Stimulated activated naive CD8-positive, alpha-beta T cell treated with anti-CD3 and anti-CD28 coated beads, Interleukin-15, amount 100 ng/mL, for 72 hours (primary cell): ENCODE data around the gene EIF3L.

ENCODE experiments used
- ATAC-seq: fragments of 150-1000 bp; cut with Tn5 transposase; 2 replicates; pipeline ENCODE4 v1.10.0; 2021; ENCODE audit warnings: mild to moderate bottlenecking, moderate library complexity
- DNase-seq, 2 donors: peaks; one replicate each; pipeline ENCODE4 v3.0.0; 2021 to 2022
- H3K27ac Mint-ChIP-seq, 2 donors: one replicate each; pipeline ENCODE4 v1.8.0; 2022; ENCODE audit warnings: mild to moderate bottlenecking in 2 of 2, mixed read lengths in 2 of 2, moderate library complexity in 2 of 2
- H3K27me3 Mint-ChIP-seq: one replicate; pipeline ENCODE4 v1.8.0; 2022; ENCODE audit warnings: mixed read lengths
- H3K4me1 Mint-ChIP-seq: one replicate; pipeline ENCODE4 v1.8.0; 2022; ENCODE audit warnings: mild to moderate bottlenecking, mixed read lengths
- H3K4me3 Mint-ChIP-seq, 2 donors: one replicate each; pipeline ENCODE4 v1.8.0; 2022; ENCODE audit warnings: mild to moderate bottlenecking in 2 of 2, mixed read lengths in 2 of 2, moderate library complexity in 1 of 2
- H3K9me3 Mint-ChIP-seq, 2 donors: one replicate each; pipeline ENCODE4 v1.8.0; 2022; ENCODE audit warnings: mixed read lengths in 2 of 2

EIF3L gene

DNA sequence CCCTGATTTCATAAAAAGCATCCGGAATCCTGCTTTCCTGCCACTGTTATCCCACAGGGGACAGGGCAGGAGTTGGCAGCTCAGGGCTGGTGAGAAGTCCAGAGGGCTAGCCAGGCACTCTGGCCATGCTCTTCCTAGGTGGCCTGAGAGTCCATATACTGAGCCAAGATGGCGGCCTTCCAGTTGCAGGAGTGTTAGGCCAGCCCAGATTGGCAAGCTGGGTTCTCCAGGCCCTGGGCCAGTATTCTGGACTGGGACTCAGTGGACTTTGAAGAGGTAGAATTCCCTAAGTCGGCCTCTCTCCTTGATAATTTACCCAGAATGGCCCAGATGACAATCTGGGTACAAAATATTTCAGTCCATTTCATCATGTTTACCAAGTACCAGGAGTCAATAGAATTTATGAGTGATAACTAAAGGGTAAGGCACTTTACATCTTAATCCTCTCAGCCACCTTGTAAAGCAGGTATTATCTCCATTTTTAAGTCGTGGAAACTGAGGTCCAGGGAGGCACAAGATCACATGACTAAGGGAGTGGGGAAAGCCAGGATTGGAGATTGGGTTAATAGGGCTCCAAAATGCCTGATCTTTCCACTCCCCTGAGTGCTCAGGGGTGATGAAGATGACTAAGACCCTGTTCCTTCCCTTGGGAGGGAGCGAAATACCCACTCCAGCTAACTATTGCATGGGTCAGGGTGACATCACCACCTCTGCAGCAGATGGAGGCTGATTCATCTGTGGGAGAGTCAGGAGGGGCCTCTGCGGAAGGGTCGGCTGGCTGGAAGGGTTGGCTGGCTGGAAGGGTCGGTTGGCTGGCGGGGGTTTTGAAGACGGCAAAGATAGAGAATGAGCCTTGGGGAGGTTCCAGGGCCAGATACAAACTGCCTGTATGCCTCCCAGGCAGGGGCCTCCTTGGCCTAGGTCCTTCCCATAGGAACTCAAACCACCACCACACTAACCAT, 55.6 kb downstream of the EIF3L start:
- peaks cover 25% of the 10 kb centered on the region for H3K4me1 Mint-ChIP-seq
- DNase-seq: peak; percentile 10 to 34

GRCh38 chr22:37905534-37906363, 56.5 kb downstream of the EIF3L start, which contains the start of gene MICALL1:
Gene MICALL1, plus strand, starts transcription at chr22:37906297. Its CDS starts 126 bp downstream, at chr22:37906423.
- H3K4me1 Mint-ChIP-seq: peaks cover 26% of the 10 kb centered on the region
- no peaks in the 10 kb centered on the region for H3K9me3 Mint-ChIP-seq
- H3K4me3 Mint-ChIP-seq: peak within 1 kb of the TSS; percentile 85

More for the DNA sequence above, 55.6 kb downstream of the EIF3L start:
- ATAC-seq: peak; percentile 32
- Mint-ChIP-seq H3K9me3 (no peaks in the 10 kb centered on the region), H3K27ac (peak overlapping the region; percentile 91 to 94), H3K27me3 (no peaks in the 10 kb centered on the region), H3K4me3 (peak overlapping the region; percentile 83 to 85)

DNA sequence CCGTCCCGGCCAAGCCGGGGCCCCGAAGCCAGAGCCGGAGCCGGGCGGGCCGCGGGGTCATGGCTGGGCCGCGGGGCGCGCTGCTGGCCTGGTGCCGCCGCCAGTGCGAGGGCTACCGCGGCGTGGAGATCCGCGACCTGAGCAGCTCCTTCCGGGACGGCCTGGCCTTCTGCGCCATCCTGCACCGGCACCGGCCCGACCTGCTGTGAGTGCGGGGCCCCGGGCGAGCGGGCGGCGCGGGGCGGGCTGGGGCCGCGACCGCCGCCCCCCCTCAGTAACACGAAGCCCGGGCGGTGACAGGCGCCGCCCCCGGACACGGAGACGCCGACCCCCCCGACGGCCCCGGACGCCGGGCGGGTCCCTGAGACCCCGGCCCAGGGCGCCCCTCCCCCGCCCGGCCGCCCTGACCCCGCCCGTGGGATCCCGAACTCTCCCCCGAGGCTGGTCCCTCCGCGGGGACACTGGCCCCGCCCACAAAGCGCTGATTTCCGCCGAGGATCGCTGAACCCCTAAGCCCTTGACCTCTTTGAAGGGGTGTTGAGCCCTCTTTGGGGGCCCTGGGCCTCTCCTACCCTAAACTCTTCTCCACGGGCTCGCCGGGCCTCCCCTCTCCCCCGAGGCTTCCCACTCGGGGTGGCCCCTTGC, 57.3 kb downstream of the EIF3L start:
- Mint-ChIP-seq H3K27me3 (no peaks in the 10 kb centered on the region), H3K4me3 (peak overlapping the region; percentile 68 to 85), H3K4me1 (peaks cover 33% of the 10 kb centered on the region), H3K9me3 (no peaks in the 10 kb centered on the region), H3K27ac (peak overlapping the region; percentile 69 to 82)
- peak; percentile 67 for ATAC-seq
- DNase-seq: peak; percentile 21 to 40

More at GRCh38 chr22:37905534-37906363, 56.5 kb downstream of the EIF3L start, which contains the start of gene MICALL1:
- DNase-seq (peak; percentile 69 to 73), ATAC-seq (peak; percentile 91)
- Mint-ChIP-seq H3K27me3 (no peaks in the 10 kb centered on the region), H3K27ac (peak within 1 kb of the TSS; percentile 91 to 94)

- Mint-ChIP-seq H3K4me3 (peak overlapping the region; percentile 68 to 85), H3K4me1 (peaks cover 41% of the 10 kb centered on the region), H3K27ac (peak overlapping the region; percentile 69 to 82), H3K9me3 (no peaks in the 10 kb centered on the region), H3K27me3 (no peaks in the 10 kb centered on the region)
- DNase-seq: no peak
- no peak for ATAC-seq
Observed at GRCh38 chr22:37907036-37907954, 58.1 kb downstream of the EIF3L start.

GRCh38 chr22:37909766-37910165, 60.5 kb downstream of the EIF3L start:
- no peak for DNase-seq
- Mint-ChIP-seq H3K27me3 (no peaks in the 10 kb centered on the region), H3K9me3 (no peaks in the 10 kb centered on the region), H3K4me1 (peaks cover 52% of the 10 kb centered on the region), H3K4me3 (no peak overlapping the region), H3K27ac (no peak overlapping the region)
- ATAC-seq: no peak

DNA sequence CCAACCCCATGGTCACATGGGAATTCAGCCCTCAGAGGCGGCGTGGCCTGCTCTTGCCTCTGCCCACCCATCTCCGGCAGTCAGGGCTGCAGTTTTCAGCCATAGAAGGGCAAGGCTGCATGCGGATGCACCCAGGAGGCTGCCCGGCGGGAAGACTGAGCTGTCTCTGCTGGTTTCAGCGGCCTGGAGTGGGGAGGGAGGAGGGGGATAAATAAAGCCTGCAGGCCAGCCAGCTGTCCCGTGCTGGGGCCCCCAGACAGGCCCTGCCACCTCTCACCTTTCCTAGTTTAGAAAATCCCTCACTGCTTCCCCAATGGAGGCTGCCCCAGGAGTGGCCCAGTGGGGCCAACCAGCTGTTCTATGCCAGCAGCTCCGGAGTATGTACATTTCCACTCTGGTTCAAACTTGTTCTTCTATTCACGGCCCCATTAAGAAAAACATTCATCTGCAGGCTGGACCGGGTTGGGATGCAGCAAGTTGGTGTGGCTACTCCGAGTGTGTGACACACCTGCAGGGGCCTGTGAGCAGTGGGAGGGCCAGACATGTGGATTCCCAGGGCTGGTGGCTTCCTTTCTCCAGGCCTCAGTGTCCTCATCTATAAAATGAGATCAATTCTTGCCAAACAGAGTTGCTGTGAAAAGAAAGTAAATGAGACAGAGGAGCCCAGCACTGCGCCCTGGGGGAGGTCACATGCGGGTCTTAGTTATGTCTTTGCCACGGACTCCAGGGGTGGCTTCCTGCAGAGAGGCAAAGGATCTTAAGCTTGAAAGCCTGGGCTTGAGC, 61.9 kb downstream of the EIF3L start:
- DNase-seq: no peak
- H3K27me3 Mint-ChIP-seq: no peaks in the 10 kb centered on the region
- H3K27ac Mint-ChIP-seq: no peak overlapping the region
- H3K4me3 Mint-ChIP-seq: no peak overlapping the region
- no peaks in the 10 kb centered on the region for H3K9me3 Mint-ChIP-seq
- H3K4me1 Mint-ChIP-seq: peaks cover 42% of the 10 kb centered on the region
- no peak for ATAC-seq

- Mint-ChIP-seq H3K4me3 (no peak overlapping the region), H3K9me3 (no peaks in the 10 kb centered on the region), H3K27me3 (no peaks in the 10 kb centered on the region), H3K27ac (peak overlapping the region in 1 of 2 donors; percentile 70), H3K4me1 (peaks cover 42% of the 10 kb centered on the region)
- no peak for DNase-seq
- ATAC-seq: peak; percentile 11
Observed at GRCh38 chr22:37911697-37912096, 62.5 kb downstream of the EIF3L start.

- H3K27me3 Mint-ChIP-seq: no peaks in the 10 kb centered on the region
- ATAC-seq: peak; percentile 74
- H3K4me1 Mint-ChIP-seq: peaks cover 38% of the 10 kb centered on the region
Observed at GRCh38 chr22:37912171-37912570, 63.0 kb downstream of the EIF3L start.

DNA sequence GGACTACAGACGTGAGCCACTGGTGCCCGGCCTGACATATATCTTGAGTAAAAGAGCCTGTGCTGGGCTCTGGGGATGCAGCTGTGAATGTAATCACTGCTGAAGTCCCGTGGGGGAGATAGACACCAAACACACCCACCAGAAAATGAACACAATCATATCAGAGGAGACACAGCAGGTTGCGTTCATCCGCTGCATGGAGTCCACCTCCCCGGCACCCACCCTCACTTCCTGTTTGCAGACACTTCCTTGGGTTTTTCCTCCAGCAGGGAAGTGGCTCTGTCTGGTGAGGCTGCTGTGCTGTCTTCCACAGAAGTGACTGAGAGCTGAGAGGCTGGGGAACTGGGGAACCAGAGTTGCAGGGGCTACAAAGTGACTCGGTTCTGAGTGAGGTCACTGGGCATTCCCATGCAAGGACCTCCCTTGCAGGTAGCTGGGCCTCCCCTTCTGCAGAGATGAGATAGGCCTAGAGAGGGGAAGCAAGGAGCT, 64.1 kb downstream of the EIF3L start:
- ATAC-seq (no peak), DNase-seq (no peak)
- Mint-ChIP-seq H3K4me3 (no peak overlapping the region), H3K27ac (peak overlapping the region in 1 of 2 donors; percentile 55), H3K27me3 (no peaks in the 10 kb centered on the region), H3K4me1 (peaks cover 29% of the 10 kb centered on the region), H3K9me3 (no peaks in the 10 kb centered on the region)

More at GRCh38 chr22:37912171-37912570, 63.0 kb downstream of the EIF3L start:
- DNase-seq: peak in 1 of 2 donors; percentile 30
- Mint-ChIP-seq H3K9me3 (no peaks in the 10 kb centered on the region), H3K4me3 (peak overlapping the region in 1 of 2 donors; percentile 6), H3K27ac (peak overlapping the region; percentile 68 to 73)

DNA sequence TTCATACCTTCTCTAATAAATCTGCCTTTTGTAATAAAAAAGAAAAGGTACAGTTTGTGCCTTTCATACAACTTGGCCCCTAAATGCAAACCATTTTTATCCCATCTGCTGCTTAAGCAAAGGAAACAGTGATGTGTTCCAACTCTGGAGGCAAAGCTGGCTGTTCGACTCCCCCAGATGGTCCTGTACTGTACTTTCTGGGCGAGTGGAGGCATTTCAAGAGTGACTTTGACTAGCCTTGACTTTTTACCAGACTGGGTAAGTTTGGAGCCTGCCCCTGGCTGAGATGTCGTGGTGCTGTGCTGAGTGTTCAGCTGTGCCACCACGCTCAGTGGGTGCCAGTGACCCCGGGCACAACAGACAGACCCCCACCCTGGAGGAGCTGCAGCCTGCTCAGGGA, 67.1 kb downstream of the EIF3L start:
- no peaks in the 10 kb centered on the region for H3K27me3 Mint-ChIP-seq
- ATAC-seq: no peak
- H3K27ac Mint-ChIP-seq: peak overlapping the region in 1 of 2 donors; percentile 59
- no peak overlapping the region for H3K4me3 Mint-ChIP-seq
- H3K4me1 Mint-ChIP-seq: peaks cover 33% of the 10 kb centered on the region
- DNase-seq: no peak
- H3K9me3 Mint-ChIP-seq: no peaks in the 10 kb centered on the region

DNA sequence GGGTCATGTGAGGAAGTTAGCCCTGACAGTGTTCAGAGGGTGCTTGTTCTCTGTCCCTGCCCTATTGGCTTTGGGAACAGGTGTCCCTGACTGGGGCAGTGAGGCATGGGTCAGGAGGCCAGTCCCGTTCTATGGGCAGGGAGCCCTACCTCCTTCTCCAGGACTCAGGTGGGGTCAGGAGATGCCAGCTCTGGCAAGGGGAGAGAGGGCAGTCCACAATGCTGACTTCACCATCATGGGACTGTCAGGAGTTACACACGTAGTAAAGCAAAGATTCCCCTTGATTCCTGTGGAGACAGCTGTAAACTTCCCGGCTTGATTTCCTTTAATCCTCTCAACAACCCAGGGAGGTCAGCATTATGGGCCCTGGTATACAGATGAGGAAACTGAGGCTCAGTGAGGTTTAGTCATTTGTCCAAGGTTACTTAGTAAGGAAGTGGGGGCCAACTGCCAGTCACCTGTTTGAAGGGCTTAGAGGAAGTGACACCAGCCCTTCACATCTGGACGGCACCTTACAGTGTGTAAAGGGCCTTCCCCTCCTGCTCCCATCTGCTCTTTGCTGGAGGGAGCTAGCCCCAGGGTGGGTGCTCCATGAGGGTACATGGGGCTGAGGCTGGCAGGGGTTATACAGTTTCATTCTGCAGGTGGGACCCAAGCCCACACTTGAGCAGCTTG, 68.8 kb downstream of the EIF3L start:
- Mint-ChIP-seq H3K4me3 (no peak overlapping the region), H3K4me1 (peaks cover 16% of the 10 kb centered on the region), H3K9me3 (no peaks in the 10 kb centered on the region), H3K27ac (peak overlapping the region in 1 of 2 donors; percentile 6), H3K27me3 (no peaks in the 10 kb centered on the region)
- no peak for DNase-seq
- no peak for ATAC-seq

DNA sequence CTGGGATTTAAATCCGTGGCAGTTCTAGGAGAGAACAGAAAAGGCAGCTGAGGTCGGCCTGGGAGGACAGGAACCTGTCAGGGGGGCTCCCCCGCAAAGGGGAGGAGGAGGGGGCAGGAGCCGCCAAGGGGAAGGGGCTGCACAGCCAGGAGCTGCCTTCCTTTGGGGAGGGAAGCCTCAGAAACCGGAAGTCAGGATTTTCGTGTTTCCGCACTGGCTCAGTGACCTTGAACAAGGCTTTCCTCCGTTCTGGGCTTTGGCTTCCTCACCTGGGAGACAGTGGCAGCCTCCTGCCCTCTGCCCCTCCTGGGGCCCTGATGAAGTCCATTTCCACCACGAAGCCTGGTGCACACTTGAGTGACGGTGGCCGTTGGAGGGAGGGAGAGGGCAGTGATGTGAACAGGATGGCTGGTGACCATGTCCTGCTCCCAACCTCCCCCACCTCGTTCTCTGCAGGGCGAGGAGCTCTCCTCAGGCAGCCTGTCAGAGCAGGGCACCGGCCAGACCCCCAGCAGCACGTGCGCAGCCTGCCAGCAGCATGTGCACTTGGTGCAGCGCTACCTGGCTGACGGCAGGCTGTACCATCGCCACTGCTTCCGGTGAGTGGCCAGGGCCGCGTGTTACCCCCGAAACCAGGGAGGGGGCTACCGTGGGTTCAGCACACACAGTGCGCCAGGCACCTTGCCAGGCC, 69.5 kb downstream of the EIF3L start:
- no peak overlapping the region for H3K27ac Mint-ChIP-seq
- no peaks in the 10 kb centered on the region for H3K27me3 Mint-ChIP-seq
- DNase-seq (no peak), ATAC-seq (no peak)
- H3K4me3 Mint-ChIP-seq: no peak overlapping the region
- H3K4me1 Mint-ChIP-seq: peaks cover 9% of the 10 kb centered on the region
- no peaks in the 10 kb centered on the region for H3K9me3 Mint-ChIP-seq
